ENCODE data around the gene XAGE3.
"Not testable (repeated sequence)": the region's sequence is repeated elsewhere in the genome, so short reads cannot be mapped to it uniquely, and the experiment has no call there.

The XAGE3 gene, protein sequence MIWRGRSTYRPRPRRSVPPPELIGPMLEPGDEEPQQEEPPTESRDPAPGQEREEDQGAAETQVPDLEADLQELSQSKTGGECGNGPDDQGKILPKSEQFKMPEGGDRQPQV

DNA sequence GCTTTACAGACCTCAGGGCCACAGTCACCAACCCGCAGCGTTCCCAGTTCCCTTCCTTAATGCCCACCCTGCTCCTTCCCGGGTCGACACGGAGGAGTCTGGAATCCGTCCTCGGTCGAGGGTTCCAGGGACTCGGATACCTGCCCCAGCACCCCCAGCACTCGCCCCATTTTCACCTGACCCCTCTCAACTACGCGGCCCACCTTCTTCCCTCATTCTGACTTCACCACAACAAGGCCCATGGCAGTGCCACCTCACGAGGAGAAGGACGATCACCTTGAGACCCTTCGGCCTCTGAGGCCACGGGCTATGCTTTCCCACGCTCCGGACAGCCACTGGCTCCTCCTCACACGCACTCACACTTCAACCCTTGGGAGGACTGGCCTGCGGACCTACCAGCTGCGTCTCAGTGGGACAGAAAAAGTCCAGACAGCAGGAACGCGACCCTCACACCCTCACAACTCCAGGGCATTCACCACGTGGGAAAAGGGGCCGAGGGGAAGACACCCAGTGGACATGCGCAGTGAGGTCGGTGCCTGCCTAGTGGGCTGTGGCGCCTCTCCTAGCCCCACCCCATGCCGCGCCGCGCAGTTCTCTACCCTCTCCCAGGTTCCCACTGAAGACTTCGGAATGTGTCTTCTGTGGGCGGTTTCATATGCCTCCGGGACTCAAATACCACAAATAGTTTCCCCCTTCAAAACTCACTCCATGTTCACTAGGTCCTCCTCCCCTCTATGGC lies at the start of gene XAGE3:
XAGE3 (minus strand) TSS at position 474 of the 739 bp plus-strand sequence. CDS start 950 bp downstream, outside the sequence.
- no peak for DNase-seq

DNA sequence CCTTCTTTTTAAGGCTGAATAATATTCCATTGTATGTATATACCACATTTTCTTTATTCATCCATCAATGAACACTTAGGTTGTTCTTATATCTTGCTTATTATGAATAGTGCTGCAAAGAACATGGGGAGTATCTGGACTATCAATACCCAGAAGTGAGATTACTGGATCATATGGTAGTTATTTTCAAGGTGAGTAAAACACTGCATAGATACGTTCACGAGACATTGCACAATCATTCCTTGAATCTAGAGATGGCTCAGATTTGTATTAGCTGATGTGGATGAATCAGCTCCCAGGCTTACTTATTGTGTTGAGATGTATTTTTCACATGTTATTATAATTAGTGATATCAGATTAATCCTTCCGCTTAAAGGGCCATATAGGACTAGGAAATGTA lies 46.8 kb upstream of the XAGE3 start:
- DNase-seq = not testable (repeated sequence)

DNA sequence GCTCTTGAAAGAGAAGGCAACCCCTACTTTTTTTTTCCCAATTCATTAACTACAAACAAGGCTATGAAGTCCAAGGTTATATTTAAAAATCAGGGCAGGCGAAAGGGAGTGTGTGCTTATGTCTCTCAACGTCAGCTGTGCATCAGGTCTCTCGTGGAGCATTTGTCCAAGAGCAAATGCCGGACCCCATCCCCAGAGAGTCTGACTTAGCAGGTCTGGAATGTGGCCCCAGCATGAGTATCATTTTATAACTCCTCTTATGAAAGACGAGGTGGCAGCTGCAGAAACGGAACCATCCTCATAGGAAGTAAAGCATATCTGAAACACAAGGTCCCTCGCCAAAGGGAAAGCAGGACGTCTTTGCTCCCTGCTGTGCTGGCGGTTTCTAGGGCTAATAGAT lies 45.8 kb upstream of the XAGE3 start:
- not testable (repeated sequence) for DNase-seq

DNA sequence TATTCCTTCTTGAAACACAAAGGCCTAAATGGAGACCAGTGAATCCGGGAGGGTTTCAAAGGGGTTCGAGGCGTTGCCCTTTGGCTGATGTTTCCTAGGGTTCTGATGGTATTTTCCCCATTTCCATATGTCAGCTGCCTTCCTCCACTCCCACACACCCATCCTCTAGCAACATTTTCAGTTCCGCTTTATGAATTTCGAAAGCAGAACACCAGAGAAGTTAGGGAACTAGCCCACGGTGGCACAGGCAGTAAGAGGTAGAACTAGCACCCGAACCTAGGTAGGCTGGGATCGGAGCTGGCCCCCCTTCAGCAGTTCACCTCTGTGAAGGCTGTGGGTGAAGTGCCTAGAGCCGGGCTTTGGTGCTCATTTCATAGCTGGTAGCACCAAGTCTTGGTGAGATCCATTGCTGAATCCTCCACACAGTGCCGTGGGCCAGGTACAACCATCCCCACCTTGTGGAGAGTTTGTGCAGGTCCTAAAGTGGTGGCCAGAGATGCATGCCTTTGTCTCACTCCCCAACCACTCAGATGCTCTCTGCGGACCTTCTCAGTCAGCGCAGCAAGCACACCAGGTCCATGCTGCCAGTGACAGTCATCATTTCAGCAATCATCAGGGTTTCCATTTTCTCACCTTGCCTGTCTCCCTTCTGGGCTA lies 41.6 kb upstream of the XAGE3 start:
- DNase-seq = not testable (repeated sequence)

DNA sequence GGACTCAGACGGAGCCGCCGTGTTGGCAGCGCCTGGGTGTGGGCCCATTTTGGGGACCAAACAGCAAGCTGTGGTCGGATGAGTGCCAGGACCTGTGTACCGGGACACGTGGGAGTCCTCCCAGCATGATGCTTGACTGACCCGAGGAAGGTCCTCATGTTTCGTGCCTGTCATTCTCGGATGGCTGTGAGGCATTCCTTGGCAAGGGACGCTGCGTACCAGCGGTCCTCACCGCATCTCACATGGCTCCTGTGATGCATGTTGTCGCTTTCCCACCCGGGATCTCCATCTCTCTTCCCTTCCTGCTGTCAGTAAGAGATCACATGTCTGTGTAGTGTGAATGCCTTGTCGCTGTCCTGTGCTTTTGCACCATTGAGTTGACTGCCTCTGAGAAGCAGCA lies 40.0 kb upstream of the XAGE3 start:
- DNase-seq = not testable (repeated sequence)

DNA sequence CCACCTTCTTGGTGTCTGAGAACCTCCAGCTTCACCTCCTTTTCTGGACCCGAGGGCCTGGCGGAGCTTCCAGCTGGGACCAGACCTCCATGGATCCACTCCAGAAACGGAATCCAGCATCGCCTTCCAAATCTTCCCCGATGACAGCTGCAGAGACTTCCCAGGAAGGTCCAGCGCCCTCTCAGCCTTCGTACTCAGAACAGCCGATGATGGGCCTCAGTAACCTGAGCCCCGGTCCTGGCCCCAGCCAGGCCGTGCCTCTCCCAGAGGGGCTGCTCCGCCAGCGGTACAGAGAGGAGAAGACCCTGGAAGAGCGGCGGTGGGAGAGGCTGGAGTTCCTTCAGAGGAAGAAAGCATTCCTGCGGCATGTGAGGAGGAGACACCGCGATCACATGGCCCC lies 39.3 kb upstream of the XAGE3 start:
- DNase-seq = not testable (repeated sequence)

DNA sequence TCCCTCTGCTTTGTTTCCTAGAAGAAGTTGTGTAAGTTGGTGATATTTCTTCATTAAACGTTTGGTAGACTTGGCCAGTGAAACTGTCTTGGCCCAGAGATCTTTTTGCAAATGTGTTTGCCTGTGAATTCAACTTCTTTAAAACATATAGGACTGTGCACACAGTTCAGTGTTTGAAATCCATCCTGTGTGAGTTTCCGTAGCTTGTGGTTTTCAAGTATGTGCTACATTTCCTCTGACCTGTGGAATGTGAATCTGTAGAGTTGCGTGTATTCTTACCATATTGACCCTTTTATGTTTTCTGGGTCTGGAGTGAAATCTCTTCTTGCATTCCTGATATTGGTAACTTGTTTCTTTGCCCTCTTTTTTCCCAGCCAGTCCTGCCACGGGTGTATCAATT lies 38.2 kb upstream of the XAGE3 start:
- not testable (repeated sequence) for DNase-seq

DNA sequence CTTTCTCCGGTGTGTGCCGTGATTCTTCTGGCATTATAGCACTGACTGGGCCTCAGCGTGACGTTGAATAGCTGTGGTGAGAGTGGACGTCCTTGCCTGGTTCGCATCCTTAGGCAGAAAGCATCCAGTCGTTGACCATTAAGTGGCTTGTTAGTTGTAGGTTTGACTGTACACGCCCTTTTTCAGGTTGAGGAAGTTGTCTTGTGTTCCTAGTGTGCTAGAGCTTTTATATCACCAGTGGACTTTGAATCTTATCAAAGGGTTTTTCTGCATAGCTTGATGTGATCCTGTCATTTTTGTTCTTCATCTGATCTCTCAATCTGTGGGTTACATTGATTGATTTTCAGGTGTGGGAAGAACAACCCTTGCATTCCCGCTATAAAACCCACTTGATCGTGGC lies 37.6 kb upstream of the XAGE3 start:
- not testable (repeated sequence) for DNase-seq

DNA sequence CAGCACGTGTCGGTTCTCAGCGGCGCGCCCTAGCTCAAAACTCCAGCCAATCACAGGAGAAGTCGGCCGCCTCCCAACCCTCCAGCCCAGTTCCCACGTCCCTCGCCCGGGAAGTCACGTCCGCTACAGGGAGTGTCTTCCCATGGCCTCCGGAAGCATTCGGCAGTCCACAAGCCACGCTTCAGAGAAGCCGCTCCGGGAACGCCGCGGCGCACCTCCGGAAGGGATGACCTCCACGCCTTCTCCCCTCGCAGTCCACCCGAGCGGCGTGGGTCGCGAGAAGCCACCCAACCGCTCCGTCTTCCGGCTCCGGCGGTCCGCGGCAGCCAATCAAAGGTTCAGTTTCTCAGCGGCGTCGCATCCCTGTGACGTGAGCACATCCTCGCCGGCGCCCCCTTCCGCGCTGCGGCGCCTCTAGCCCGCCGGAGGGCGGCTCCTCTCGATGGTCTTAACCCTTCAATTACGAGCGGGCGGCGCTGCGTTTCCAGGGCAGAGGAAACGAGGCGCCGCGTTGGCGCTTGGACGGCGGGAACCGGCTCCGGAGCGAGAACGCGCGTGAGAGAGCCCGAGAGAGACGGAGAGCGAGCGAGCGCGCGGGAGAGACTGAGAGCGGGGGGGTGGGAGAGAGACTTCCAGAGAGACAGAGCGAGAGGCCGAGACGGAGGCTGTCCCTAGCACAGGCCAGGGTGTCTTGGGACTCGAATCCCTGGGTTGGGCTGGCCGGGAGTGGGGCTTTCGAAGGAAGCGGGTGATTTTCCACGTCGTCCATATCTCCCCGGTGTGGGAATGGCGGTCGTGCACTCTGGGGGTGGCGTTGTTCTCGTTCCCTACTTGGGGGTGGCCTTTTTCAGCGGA lies 29.2 kb upstream of the XAGE3 start, which contains the start of gene FAM156B:
FAM156B (plus strand) TSS at position 476 of the 855 bp plus-strand sequence. CDS start 9,896 bp downstream, outside the sequence.
- not testable (repeated sequence) for DNase-seq

DNA sequence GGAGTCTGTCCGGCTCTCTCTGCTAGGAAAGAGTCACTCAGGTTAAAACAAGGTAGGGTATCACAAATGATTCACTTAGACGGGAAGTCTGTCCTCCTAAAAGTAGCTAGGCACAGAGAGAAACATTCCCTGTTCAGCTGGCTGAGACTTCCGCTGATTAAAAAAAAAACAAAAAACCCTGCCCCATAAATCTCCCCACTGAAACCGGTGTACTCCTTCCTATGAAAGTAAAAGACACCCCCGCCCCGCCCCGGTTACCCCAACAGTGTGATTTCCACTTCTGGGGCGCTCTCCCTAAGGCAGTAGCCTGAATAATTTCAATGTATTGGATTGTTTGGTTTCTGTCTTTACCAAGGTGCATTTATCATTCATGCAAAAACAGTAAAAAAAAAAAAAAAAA lies 28.6 kb upstream of the XAGE3 start:
- not testable (repeated sequence) for DNase-seq

DNA sequence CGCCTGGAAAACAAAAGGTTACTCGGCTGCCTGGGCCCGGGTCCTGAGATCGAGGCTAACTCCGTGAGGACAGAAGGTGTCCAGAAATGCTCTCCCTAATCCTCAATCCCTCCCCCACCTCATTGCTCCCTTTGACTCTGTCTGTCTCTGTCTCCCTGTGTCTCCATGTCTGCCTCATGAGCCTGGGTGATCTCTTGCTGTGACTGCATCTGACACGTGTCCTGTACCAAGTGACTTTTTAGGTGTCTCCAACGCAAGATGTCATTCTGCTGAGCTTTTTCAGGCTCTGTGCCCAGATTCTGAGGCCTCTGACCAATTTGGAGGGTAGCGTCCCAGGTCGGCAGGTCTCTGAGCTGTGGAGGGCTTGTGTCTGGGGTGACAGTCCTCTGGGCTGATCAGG lies 20.2 kb upstream of the XAGE3 start:
- not testable (repeated sequence) for DNase-seq

DNA sequence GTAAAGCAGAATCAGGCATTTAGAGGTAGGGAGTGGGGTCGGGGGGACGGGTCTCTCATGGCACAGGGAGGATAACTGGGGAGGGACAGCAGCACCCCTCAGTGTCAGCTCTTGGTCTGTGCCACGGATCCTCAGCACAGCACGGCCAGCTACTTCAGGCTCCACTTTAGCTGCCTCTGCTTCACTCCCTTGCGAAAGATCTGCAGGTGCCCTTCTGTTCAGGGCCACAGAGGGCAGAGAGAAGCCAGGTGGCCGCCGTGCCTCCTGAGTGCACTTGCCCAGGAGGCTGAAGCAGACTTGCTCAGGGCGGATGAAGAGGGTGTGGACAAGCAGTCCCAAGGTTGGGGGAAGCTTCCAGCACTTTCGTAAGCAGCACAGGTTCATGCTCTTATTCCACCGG lies 19.6 kb upstream of the XAGE3 start:
- not testable (repeated sequence) for DNase-seq

DNA sequence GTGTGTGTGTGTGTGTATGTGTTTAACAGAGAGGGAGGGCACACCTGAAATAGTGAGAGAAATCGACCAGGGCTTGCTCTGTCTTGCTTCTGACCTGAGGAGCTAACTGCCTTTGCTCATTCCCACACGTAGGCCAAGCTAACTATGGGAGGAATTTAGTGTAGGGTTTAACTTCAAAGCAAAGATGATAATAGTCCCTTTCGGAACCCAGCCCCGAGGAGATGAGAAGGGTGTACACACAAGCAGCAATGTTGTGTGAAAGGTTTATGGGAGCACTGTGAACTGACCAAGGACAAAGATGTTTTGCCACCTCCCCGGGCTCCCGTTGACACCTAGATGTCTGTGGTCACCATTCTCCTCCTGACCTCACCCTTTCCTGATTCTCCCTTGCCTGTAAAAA lies 8.5 kb upstream of the XAGE3 start:
- DNase-seq = not testable (repeated sequence)

DNA sequence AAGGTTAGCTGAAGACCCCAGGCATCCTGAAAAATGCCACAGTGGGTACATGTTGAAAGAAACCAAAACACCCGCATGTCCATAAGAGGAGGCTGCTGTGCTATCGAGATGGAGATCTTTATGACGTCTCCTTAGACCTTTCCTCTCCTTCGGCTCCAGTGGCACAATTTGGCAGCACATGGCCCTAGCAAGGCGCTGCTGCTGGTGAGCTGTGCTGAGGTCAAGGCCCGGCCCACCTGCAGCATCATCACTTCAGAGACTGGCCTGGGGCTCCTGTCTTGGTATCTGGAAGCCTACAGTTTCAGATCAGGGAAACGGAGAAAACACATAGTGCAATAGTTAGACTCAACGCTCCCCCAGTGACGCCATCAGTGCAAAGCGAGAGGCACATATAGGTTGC lies 7.6 kb upstream of the XAGE3 start:
- not testable (repeated sequence) for DNase-seq

DNA sequence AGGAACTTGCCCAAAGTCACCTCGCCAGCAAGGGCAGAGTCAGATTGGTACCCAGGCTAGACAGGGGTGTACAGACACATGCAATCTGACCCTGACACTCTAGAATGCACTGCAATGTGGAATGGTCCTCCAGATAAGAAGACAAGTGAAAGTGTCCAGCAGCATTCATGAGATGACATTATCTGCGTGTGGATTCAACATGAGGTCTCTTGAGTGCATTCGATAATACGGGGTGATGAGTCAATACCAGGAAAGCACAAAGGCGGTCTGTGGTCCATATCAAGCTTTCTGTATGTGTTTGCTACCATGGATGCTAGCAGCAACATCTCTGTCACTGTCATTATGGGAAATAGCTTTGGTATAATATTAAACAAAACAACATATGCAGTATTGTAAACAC lies 6.8 kb upstream of the XAGE3 start:
- DNase-seq = no peak

DNA sequence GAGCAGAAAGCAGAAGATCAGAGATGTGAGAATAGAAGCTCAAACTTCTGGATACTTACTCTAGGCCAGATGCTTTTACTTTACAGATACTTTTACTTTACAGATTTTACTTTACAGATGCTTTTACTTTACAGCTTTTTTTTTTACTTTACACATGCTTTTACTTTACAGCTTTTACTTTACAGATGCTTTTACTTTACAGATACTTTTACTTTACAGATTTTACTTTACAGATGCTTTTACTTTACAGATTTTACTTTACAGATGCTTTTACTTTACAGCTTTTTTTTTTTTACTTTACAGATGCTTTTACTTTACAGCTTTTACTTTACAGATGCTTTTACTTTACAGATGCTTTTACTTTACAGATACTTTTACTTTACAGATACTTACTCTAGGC lies 5.9 kb upstream of the XAGE3 start:
- DNase-seq = not testable (repeated sequence)

DNA sequence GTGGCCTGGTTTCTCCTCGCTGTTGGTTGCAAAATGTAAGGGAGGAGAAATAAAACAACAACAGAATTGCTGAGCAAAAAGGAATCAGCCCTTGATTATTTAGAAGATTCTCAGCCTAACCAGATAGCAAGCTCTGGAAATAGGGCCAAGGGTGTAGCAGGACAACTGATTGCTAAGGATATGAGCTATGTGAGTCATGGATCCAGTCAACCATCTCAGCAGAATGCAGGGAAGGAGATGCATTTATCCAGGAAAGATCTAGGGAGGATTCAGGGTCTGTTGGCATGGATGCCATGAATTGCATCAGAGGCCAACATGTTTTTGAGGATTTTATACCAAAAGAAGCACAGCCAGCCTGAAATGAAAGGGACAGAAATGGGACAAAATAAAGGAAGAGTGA lies 2.2 kb upstream of the XAGE3 start:
- DNase-seq = no peak

DNA sequence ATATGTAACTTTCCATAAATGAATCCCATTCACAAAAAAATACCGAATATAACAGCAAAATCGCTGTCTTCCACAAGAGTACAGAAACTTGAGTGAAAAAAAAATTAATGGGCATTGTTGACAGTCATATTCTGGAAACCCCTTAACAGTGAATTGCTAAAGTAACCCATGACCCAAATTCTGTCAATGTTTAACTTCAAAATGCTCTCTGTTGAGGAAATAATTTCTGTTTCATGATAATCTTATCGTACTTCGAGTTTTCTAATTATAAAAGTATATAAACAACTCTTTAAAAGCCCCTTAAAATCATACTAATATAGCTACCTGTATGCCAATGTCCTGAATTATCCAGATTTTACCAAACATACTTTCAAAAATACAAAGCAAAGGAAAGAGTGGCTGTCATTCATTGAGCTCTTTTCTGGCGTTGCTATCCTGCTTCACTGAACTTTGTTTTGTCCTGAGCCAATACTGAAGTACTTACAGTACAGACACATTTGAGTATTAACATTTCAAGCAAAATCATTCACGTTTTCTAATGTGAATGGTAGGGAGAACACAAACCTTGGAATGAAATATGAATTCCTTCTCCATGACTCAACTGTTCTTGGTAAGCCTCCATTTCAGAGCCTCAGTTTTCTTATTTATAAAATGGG lies 2.4 kb downstream of the XAGE3 start:
- no peak for DNase-seq

DNA sequence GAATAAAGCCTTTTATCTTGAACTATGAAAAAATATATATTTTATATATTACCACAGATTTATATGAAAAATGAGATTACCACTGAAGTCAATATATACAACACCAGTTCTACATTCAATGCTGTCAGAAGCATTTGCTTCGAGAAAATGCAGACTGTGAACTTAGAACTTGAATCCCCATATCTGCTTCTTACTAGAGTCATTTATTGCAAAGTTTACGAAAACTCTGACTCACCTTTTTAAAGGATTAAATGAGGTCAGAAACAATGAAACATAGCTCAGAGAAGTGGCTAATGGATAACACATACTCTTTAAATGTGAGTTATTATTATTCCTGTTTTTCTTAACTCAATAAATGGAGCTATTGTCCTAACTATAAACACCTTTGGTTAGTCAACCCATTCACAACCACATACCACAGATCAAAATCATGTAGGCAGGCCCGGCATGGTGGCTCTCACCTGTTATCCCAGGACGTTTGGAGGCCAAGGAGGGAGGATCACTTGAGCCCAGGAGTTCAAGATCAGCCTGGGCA lies 10.8 kb downstream of the XAGE3 start:
- DNase-seq = not testable (repeated sequence)

DNA sequence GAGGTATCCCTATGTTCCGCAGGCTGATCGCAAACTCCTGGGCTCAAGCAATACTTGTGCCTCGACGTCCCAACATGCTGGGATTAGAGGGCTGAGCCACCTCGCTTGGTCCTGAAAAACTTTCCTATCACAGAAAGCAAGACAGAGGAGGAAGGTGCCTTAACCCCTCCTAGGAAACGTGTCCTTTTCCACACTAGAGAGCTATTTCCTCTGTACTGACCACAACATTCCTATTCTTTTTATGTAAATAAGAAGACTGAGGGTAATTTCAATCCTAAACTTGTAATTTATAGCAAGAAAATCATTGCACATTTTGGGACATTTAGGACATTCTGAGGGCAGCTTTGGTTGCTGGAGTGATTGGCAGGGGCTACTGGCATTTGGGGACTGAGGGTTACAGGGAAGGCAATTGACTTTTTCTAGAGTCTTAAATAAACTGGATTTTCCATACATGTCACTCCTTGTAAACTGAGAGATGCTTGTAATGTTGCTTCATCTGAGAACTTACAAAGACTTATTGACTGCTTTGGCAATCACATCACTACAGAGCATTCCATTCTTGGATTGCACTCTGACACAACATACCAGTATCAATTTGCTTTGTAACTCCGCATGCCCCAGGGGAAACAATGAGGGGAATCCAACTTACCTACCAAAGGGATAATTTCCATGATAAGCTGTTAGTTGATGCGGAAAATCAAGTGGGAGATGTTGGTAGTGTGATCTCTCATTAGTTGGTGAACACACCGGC lies 15.6 kb downstream of the XAGE3 start:
- no peak for DNase-seq

DNA sequence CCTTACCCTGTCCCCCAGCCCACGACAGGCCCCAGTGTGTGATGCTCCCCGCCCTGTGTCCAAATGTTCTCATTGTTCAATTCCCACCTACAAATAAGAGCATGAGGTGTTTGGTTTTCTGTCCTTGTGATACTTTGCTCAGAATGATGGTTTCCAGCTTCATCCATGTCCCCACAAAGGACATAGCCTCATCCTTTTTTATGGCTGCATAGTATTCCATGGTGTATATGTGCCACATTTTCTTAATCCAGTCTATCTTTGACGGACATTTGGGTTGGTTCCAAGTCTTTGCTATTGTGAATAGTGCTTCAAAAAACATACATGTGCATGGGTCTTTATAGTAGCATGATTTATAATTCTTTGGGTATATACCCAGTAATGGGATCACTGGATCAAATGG lies 24.3 kb downstream of the XAGE3 start:
- not testable (repeated sequence) for DNase-seq

All from activated effector memory CD4-positive, alpha-beta T cell treated with Interleukin-2 at 50 U/mL for 16 hours (primary cell).